Activated T-helper 1 cell treated with Interleukin-2 at 50 U/mL for 16 hours (primary cell): ENCODE results near the gene ZNF117.
"Not testable (repeated sequence)": the region's sequence is repeated elsewhere in the genome, so short reads cannot be mapped to it uniquely, and the experiment has no call there.

Source experiments
- DNase-seq: peaks from one replicate; pipeline ENCODE4 v3.0.0-alpha.2; 2020; ENCODE audit warnings: low read depth

The ZNF117 gene

DNA sequence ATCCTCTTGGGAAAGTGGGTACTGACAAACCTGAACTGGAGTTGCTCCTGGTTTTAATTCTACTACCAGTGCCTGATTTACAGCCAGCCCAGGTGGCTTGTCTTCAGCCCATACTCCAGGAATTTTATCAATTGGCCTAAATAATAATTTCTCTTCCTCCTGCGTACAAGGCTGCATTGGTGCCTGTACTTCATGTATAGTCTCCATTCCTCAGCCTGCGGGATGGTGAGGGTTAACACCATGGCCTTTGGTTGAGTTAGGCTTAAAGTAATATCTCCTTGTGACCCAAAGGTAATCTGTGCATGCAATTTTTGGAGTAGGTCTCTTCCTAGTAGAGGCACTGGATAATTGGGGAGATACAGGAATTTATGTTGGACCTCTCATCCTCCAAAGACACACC is 5.5 kb upstream of the ZNF117 start:
- no peak for DNase-seq

DNA sequence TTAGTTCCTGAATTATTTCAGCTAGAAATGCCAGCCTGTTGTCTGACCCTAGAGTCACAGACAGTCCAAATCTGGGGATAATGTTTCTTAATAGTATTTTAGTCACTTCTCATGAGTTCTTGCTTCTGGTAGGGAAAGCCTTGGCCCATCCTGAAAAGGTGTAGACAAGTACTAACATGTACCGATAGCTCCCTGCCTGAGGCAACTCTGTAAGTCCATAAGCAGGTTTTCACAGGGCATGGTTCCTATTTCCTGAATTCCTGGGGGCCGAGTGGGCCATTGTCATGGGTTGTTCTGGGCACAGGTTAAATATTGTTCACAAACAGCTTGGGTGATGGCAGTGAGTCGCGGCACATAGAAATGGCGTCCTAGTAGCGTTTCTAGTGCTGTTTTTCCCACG is 3.1 kb upstream of the ZNF117 start:
- no peak for DNase-seq

DNA sequence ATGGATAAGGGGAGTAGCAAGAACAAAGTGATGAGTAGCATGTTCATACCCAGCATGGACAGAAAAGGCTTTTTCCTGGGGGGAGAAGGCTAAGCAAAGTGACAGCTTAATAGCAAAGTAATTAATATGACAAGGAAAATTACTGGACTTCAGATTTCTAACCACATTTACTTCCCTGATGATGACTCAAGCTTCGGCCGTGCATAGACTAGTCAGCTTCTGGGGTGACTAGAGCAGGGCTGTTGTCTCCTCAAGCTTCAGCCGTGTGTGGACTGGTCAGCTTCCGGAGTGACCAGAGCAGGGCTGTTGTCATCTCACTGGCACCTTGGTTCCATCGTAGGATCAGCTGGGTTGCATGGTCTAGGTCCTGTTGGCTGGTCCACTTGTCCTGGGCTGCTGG is 2.1 kb upstream of the ZNF117 start:
- no peak for DNase-seq

DNA sequence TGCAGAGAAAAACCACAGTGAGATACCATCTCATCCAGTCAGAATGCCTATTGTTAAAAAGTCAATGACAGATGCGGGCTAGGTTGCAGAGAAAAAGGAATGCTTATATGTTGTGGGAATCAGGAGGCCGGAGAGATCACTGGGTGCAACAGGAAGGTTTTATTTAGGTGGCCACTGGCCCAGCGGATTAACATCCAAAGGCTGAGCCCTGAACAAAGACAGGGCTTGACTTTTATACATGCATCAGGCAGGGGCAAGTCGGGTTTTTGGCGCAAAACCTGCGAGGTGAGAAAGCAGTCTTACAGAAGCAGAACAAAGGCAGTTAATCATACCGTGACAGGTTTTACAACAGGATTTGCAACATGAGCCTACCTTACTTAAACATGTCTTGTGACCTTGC is 620 bp downstream of the ZNF117 start:
- no peak for DNase-seq

DNA sequence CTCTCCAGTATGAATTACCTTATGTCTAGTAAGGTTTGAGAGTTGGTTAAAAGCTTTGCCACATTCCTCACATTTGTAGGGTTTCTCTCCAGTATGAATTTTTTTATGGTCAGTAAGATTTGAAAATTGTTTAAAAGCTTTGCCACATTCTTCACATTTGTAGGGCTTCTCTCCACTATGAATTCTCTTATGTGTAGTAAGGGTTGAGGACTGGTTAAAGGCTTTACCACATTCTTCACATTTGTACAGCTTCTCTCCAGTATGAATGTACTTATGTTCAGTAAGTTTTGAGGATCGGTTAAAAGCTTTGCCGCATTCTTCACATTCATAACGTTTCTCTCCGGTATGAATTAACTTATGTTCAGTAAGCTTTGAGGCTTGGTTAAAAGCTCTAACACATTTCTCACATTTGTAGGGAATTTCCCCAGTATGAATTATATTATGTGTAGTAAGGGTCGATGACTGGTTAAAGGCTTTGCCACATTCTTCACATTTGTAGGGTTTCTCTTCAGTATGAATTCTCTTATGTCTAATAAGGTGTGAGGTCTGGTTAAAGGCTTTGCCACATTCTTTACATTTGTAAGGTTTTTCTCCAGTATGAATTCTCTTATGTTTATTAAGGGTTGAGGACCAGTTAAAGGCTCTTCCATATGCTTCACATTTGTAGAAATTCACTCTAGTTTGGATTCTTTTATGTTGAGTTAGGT is 12.2 kb downstream of the ZNF117 start:
- no peak for DNase-seq

DNA sequence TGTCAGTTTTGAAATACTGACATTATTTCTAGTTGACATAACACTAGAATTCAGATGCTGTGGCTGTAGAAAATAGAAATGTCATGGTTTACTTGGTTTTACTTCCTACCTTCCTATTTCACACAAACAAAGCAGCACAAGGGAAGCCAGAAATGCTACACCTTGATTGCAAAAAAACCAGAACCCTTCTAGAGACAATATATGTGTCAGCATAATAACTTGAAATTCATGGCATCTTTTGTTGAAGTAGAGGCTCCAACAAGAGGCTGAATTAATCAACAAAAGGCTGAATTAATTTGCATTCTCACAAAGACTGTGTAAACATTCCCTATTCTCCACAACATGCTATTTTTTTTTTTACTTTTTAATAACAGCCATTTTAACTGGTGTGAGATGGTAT is 25.2 kb downstream of the ZNF117 start:
- no peak for DNase-seq

DNA sequence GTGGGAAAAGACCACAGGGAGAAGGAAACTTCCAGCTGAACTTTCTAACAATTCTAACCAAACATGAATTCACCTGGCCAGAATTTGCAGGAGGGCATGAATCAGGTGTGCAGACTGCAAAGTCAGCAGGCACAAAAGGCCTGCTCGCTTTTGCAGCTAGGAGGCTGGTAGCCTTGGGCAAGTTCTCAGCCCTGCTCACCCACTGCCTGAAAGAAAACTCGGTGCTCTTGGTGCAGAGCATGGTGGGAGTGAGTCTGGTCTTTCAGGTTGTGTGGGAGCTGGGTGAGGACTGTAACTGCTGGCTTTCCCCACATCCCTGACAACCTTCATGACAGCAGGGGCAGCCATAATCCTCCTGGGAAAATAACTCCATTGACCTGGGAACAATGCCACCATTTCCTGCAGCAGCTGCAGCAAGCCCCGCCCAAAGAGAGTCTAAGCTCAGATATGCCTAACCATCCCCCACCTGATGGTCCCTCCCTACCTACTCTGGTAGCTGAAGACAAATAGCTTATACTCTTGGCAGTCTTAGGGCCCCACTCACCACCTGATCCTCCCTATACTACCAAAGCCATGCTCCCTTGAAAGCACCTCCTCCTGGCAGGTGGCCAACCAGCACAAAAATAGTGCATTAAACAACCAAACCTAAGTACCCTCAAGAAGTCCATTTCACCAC is 31.6 kb downstream of the ZNF117 start:
- no peak for DNase-seq

DNA sequence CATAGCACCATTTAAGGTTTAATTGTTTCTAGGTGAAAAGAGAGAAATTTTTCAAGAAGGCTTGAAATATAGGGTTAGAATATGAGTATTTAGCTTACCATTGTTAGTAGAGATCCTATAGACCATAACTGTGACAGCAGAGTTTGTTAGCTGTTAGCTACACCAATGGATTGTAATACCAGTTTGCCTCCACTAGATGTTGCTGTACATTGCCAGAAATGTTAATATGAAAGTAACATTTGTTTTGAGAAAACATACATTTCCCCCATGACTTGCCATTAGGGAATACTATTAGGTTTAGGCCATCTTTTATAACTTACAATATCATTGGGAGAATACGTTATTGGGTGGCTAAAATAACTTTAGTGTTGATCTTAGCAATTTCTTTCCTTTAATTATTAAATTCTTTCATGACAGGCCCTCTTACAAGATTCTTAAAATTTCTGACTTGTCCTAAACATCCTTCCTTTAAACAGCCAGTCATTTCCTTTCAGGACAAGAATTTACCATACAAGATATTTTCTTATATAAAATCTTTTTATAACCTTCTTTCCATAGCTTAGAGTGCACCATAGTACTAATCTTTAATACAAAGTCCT is 39.5 kb downstream of the ZNF117 start:
- no peak for DNase-seq

DNA sequence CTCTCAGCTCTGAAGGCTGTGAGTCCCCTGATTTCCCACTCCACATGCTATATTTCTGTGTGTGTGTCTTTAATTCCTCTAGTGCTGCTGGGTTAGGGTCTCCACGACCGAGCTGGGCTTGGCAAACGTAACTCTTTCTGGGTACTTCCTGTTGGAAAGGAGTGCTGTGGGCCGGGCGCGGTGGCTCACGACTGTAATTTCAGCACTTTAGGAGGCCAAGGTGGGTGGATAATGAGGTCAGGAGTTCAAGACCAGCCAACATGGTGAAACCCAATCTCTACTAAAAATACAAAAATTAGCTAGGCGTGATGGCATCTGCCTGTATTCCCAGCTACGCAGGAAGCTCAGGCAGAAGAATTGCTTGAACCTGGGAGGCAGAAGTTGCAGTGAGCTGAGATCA is 40.2 kb downstream of the ZNF117 start:
- DNase-seq, result not testable (repeated sequence)

DNA sequence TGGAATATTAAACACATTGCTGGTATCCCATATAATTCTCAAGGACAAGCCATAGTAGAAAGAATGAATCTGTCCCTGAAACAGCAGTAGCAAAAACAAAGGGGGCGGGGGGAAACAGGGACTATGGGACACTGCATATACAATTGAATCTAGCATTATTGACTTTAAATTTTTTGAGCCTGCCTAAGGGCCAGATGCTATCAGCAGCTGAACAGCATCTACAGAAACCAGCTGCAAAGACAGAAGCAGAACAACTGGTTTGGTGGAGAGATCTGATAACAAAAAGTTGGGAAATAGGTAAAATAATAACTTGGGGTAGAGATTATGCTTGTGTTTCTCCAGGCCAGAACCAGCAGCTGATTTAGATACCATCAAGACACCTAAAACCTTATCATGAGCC is 42.1 kb downstream of the ZNF117 start:
- not testable (repeated sequence) for DNase-seq

DNA sequence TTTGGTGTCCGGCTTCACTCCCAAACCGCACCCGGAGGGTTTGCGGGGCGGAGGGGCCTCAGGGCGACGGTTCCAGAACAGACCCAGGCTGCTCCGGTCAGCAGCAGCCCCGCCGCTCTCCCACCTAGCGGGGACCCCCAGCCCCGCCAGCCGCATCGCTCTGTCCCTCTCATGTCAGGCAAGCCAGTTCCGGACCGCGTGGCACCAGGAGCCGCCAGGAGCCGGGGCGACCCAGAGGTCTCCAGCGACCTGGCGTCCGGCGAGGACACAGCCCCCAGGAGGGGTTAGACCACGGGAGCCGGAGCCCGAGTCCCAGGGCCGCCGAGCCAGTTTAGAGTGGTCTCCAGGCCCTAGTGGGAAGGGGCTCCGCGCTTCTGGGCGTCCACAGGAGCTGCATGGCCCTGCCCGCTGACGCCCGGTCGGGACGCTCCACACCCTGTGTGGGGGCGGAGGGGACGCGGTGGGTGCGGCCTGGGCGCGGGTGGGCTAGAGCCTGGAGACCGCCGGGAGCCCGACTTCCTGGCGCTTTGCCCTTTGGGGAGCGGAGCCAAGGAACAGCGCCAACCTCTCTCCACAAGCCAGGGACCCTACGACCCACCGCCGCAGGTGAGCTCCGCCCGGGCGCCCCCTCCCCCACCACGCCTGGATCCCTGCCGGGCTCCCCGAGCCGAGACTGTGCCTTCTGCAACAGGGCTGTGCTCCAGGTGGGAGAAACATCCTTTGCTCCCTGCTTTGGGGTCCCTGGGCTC is 43.4 kb downstream of the ZNF117 start:
- no peak for DNase-seq

DNA sequence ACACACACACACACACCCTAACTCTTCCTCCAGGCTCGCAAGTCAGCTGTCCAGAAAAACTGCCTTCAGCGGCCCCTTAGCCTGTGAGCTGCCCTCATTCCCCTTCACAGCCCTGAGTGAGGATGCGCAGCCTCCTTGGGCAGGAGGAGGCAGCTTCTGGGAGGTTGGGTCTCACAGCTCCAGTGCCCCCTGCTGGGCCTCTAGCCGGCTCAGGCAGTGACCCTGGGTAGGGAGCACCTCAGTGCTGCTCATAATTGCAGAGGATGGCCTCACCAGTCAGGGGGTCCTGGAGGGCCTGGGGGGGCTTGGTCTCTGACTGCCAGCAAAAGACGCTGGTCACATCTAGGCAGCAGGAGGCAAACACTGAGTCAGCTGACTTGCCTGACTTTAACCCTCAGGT is 44.1 kb downstream of the ZNF117 start:
- DNase-seq, result no peak

DNA sequence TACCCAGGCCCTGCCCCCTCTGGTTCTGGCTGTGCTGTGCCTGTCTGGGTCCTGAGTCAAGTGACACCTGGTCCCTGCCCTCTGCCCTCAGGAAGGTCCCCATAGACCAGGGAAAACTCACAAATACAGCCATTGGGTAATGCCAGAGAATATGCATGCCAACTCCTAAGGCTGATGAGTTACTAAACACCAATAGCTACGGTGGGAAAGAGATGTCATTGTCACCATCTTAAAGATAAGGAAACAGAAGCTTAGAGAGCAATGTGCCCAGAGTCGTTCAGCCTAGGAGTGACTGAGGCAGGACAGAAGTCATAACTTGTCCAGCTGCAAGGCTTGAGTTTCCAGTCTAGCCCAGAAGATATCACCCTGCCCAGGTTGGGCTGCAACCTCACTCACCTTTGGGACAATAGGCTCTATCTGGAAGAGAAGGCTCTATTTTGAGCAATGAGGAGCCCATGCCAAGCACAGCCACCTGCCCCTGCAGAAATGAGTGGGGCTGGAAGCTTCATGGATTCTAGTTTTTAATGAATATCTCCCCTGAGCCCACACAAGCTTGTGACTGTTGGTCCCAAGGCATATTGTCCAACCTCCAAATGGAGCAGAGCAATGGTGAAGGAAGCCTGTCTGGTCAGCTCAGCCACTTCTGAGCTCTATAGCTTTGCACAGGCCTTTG is 45.2 kb downstream of the ZNF117 start:
- no peak for DNase-seq

DNA sequence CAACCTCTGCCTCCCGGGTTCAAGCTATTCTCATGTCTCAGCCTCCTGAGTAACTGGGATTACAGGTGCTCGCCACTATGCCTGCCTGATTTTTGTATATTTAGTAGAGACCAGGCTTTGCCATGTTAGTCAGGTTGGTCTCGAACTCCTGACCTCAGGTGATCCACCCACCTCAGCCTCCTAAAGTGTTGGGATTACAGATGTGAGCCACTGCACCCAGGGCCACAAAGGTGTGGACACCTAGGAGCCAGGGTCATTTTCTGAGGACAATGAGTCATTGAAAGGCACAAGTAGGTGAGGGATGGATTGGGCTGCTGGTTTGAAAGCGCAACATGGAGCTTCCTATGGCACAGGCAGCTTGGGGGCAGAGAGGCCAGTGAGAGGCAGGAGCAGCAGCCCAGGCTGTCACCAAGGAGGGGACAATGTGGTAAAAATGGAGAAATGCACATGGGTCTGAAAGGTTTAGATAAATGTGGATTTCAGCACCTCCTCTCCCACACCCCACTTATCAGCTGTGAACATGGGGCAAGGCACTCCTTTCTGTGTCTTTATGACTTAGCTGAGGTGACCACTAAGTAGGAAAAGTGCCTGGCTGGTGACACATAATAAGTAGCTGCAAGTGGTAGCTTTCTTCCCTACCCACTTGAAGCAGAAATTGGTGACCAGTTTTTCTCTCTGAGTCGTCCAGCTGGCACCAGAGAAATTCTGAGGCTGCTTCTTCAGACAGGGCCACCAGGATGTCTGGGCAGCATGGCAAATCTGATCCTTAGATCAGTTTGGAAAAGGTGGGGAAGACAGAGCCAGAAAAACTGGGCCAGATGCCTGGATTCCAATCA is 46.0 kb downstream of the ZNF117 start:
- not testable (repeated sequence) for DNase-seq

DNA sequence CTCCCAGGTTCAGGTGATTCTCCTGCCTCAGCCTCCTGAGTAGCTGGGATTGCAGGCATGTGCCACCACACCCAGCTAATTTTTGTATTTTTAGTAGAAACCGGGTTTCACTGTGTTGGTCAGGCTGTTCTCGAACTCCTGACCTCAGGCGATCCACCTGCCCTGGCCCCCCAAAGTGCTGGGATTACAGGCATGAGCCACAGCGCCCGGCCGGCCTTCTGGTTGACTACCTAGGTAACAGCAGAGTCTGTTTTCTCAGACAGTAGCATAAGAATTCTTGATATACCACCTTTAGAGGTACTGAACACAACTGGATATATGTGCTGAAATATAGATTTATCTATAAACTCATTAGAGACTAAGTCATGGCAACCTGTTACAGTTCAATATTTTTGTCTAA is 50.8 kb downstream of the ZNF117 start:
- DNase-seq, result not testable (repeated sequence)

DNA sequence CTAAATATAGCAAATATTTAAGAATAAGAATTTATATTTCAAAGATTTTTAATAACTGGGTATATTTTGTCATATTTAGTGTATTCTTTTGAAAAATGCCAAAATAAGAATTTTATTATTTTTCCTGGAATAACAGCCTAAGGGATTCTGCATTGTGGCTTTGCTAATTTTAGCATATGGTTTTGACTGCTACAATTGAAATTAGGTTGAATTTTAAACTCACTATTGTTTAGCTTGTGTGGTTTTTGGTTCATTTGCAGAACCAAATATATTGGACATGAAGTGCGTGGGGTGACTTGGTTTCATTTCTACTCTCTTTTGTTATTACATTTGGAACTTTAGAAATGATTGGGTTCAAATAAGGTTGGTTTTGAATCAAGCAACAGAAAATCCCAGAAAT is 52.3 kb downstream of the ZNF117 start:
- no peak for DNase-seq

DNA sequence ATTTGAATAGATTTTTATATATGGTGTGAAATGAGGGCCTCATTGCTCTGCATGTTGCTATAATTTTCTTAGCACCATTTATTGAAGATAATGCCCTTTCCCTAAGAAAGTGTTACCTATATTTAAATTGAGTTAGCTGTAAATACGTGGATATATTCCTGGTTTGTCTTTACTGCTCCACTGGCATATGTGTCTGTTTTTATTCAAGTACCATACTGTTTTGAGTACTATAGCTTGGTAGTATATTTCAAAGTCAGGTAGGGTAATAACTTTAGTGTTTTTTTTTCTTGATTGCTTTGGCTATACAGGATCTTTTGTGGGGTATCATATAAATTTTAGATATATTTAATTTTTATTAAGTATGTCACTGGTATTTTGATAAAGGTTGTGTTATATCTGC is 56.4 kb downstream of the ZNF117 start:
- no peak for DNase-seq

DNA sequence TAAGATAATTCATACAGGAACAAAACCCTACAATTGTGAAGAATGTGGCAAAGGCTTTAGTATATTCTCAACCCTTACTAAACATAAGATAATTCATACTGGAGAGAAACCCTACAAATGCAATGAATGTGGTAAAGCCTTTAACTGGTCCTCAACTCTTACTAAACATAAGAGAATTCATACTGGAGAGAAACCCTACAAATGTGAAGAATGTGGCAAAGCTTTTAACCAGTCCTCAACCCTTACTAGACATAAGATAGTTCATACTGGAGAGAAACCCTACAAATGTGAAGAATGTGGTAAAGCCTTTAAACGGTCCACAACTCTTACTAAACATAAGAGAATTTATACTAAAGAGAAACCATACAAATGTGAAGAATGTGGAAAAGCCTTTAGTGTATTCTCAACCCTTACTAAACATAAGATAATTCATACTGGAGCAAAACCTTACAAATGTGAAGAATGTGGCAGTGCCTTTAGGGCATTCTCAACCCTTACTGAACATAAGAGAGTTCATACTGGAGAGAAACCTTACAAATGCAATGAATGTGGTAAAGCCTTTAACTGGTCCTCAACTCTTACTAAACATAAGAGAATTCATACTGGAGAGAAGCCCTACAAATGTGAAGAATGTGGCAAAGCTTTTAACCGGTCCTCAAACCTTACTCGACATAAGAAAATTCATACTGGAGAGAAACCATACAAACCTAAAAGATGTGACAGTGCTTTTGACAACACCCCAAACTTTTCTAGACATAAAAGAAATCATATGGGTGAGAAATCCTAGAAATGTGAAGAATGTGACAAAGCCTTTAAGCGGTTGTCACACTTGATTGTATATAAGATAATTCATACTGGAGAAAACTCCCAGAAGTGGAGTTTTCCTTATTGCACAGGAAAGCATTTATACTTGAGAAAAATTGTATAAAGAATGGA is 62.3 kb downstream of the ZNF117 start:
- not testable (repeated sequence) for DNase-seq
